AG08396 (cell line): ENCODE results near the gene RTN1.

Experiments used
- DNase-seq: peaks from one replicate; pipeline ENCODE4 v3.0.0; 2012; ENCODE audit warnings: low spot score, mixed read lengths

RTN1 gene

GRCh38 chr14:59870277-59871165, at the start of gene RTN1:
Gene RTN1 (minus strand): TSS chr14:59870776. CDS start chr14:59870630, 146 bp downstream.
- peak; percentile 42 for DNase-seq

- DNase-seq = no peak
Measured at GRCh38 chr14:59920378-59920683, 49.8 kb upstream of the RTN1 start.

- DNase-seq = peak; percentile 12
Measured at GRCh38 chr14:59919570-59920377, 49.2 kb upstream of the RTN1 start, which contains the start of gene LRRC9. Gene LRRC9 (plus strand): TSS chr14:59920144.

GRCh38 chr14:59918824-59919569, 48.4 kb upstream of the RTN1 start:
- DNase-seq = peak; percentile 55

GRCh38 chr14:59913187-59913586, 42.6 kb upstream of the RTN1 start:
- no peak for DNase-seq

GRCh38 chr14:59912443-59912842, 41.9 kb upstream of the RTN1 start:
- DNase-seq = no peak

- no peak for DNase-seq
Measured at GRCh38 chr14:59905188-59905587, 34.6 kb upstream of the RTN1 start.

- no peak for DNase-seq
Measured at GRCh38 chr14:59904184-59904583, 33.6 kb upstream of the RTN1 start.

GRCh38 chr14:59900556-59900955, 30.0 kb upstream of the RTN1 start:
- no peak for DNase-seq

- DNase-seq = no peak
Measured at GRCh38 chr14:59897757-59898383, 27.3 kb upstream of the RTN1 start.

GRCh38 chr14:59895721-59896120, 25.1 kb upstream of the RTN1 start:
- DNase-seq = no peak

- DNase-seq = no peak
Measured at GRCh38 chr14:59890676-59891075, 20.1 kb upstream of the RTN1 start.

GRCh38 chr14:59882957-59883356, 12.4 kb upstream of the RTN1 start:
- peak; percentile 16 for DNase-seq

- no peak for DNase-seq
Measured at GRCh38 chr14:59871166-59871495, 555 bp upstream of the RTN1 start.

- peak; percentile 9 for DNase-seq
Measured at GRCh38 chr14:59869381-59870255, 958 bp downstream of the RTN1 start.

GRCh38 chr14:59868021-59868420, 2.6 kb downstream of the RTN1 start:
- no peak for DNase-seq

GRCh38 chr14:59863806-59864525, 6.6 kb downstream of the RTN1 start:
- DNase-seq = no peak

GRCh38 chr14:59857328-59857727, 13.2 kb downstream of the RTN1 start:
- no peak for DNase-seq

- no peak for DNase-seq
Measured at GRCh38 chr14:59852350-59852749, 18.2 kb downstream of the RTN1 start.

- DNase-seq = no peak
Measured at GRCh38 chr14:59850458-59850857, 20.1 kb downstream of the RTN1 start.
